HG03025 (cell line): ENCODE results near the gene CTDSP2.
"Not testable (repeated sequence)": the region's sequence is repeated elsewhere in the genome, so short reads cannot be mapped to it uniquely, and the experiment has no call there.

Experiments used
- ATAC-seq: cut with Tn5 transposase; IDR thresholded peaks from one replicate; pipeline ENCODE4 v1.9.1; 2021; ENCODE audit warnings: mild to moderate bottlenecking, moderate library complexity; ENCODE audit not compliant: unreplicated experiment, low FRiP score

Gene CTDSP2

DNA sequence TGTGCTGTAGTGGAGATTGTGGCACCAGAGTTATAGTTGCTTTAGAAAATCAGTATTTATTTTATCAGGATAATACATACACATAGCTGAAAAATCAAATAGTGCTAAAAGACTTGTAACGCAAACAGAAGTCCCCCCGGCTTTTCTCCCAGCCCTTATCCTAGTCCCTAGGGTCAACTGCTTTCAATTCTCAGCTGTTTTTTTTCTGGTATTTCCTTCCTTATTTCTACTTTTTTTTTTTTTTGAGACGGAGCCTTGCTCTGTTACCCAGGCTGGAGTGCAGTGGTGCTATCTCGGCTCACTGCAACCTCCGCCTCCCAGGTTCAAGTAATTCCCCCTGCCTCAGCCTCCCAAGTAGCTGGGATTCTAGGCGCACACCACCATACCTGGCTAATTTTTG is 8.4 kb upstream of the CTDSP2 start:
- ATAC-seq, result no peak

DNA sequence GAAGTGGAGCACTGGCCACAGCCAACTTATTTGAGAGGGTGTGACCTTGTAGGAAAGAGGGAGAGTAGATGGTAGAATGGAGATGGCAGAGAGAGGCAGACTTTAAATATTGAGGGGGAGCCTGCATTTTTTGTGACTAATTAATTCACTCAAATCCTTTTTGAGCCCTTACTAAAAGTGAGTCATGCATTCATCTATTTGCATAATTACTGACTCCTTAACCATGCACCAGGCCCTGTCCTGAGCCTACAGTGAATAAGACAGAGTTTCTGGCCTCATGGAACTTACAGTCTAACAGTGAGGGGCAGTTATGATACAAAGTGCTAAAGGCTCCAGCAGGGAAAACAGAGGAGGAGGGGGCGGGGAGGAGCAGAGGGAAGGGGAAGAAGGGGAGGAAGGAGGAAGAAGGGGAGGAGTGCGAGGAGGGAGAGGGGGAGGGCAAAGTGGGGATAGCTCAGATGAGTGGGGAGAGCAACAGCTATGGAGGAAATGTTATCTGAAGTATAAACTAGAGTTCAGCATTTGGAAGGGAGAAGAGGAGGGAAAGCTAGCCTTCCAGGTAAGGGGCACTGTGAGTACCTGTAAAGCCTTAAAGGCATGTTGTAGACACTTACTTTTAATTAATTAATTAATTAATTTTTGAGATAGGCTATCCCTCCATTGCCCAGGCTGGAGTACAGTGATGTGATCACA is 7.5 kb upstream of the CTDSP2 start:
- ATAC-seq, result no peak

DNA sequence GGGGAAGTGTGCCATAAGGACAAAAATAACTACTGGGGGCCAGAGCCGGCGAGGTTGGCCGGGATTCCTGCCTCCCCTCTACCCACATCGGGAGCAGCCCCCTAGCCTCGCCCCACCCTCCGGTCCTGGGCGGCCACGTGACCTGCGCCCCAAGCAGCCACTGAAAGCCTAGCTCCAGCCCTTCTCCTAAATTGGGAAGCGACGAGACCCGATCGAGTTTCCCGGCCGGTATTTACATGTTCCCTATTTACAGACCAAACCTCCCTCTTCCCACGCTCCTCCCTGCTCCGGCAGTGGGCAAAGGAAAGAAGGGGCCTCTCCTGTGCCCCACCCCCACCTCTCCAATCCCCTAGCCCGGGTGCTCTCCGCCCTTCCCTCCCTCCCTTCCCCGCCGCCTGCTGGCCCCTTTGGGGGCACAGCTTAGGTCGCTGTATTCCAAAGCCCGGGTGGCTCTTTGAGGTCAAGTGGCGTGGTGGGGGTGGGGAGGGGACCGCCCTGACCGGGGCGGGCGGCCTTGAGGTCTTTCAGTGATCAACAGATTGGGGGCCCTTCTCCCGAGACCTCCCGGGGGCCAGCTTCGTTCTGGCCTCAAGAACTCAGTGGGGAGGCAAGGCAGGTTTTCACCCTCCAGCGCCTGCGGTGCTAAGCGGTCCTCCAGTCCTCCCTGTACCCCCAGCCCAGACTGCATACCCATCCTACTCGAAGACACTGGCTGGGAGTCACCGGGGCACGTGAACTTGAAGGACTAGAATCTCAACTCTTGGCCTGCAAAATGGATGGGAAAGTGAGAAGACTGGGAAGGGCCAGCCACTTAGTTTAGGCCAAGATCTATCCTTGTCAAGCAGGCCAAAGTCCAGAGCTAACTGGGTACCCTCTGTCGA is 6.3 kb upstream of the CTDSP2 start:
- no peak for ATAC-seq

DNA sequence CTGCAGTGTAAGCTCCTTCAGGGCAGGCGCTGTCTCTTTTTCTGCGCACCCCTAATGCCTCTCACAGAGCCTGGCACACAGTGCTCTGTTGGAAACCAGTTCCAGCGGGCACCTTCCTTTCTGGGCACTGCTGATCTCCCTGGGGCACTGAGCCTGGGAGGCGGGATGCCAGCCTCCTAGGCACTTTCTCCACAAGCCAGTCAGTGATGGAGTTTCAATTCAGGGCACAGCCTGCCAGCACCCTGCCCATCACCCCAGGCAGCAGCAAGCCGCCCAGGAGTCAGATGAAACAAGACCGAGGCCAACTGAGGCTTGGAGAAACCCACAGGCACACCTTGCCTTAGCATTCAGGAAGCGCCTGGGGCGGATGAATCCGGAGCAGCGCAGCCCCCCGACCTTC is 5.7 kb upstream of the CTDSP2 start:
- no peak for ATAC-seq

DNA sequence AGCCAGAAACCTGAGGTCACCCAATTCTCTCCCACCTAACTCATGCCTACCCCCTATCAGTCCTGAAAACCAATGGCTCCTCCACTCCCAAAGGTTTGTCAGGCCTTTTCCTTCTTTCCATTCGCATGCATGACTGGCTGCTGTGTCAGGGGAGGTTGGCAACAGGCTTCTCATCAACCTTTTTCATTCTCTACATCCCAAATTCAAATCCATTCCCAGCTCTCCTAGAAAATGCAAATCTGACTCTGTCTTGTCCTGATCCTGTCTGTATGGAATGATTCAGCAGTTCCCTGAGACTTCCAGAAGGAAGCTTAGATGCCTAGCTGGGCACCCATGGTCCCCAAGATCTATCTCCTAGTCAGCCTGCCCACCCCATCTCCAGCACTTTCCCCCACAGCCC is 5.0 kb upstream of the CTDSP2 start:
- no peak for ATAC-seq

DNA sequence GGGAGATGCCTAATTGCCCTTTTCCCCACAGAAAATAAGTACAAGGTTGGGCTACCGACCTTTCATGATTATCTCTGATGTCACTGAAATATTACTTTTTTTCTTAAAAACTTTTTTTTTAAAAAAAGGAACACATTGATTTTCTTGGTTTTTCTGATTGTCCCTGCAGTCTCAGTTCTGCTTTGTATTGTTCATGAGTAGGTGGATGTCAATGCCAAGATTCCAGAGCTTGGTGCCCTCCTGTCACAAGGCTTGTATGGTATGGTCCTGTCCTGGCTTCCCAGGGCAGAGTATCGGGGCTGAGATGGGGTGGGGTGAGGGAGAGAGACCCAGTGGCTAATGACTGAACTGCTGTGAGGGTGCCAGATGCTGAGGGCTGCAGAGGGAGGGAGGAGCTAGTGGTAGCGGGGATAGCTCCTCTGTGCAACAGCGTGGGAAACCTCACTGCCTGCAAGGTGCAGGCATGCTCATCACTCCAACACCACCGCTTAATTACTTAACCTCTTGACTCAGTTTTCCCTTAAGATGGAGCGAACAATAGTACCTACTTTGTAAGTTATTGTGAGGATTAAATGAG is 4.4 kb upstream of the CTDSP2 start:
- ATAC-seq, result no peak

DNA sequence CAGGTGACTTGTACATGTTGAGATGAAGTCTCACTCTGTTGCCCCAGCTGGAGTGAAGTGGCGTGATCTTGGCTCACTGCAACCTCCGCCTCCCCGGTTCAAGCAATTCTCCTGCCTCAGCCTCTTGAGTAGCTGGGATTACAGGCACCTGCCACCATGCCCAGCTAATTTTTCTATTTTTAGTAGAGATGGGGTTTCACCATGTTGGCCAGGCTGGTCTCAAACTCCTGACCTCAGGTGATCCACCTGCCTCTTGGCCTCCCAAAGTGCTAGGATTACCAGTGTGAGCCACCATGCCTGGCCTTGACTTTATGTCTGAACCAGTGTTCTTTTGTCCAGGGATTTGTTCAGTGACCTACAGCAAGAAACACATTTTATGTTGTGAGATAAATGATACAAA is 2.9 kb upstream of the CTDSP2 start:
- not testable (repeated sequence) for ATAC-seq

DNA sequence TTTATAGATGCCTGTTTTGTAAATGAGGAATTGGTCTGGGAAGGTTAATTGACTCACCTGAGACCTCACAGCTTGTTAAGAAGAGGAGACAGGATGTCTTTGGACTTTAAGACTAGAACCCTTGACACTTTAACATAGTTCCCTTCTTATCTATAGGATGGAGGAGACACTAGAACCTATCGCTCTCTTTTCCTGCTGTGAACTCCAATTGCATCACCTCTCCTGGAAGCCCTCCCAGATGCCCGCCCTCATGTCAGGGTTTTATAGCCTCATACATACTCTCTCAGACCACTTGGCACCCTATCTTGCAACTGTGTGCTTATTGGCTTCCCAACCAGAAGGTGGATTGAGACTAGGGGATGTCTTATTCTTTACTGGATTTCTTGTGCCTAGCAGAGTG is 2.5 kb upstream of the CTDSP2 start:
- ATAC-seq, result no peak

DNA sequence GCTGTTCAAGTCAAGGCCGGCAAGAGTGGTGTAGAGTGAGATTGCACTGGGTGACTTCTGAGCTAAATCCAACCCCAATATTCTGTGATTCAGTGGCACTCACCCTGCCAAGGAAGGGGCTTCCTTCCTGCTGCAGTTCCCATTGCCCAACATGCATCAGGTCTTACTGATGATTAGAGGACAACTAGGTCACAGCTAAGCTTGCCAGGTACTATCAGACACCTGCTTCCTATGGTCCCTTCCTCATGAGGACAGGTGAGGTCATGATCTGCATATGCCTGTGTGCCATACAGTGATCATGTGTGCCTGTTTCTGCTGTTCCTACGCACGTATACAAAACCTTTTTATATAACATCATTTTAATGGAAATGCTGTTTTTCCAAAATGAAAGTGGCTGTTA is 1.7 kb upstream of the CTDSP2 start:
- ATAC-seq, result no peak

DNA sequence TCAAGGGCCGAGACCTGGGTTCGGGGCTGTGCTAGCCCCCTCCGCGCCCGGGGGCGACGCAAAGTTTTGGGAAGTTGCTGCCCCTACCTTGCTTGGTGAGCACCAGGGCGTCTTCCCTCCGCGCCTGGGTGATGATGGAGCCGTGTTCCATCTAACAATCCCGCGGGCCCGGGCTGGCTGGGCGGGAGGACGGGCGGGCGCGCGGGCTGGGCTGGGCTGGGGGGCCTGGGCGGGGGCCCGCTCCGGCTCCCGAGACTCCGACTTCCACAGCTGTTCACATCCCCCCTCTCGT is 298 bp downstream of the CTDSP2 start:
- ATAC-seq, result no peak

DNA sequence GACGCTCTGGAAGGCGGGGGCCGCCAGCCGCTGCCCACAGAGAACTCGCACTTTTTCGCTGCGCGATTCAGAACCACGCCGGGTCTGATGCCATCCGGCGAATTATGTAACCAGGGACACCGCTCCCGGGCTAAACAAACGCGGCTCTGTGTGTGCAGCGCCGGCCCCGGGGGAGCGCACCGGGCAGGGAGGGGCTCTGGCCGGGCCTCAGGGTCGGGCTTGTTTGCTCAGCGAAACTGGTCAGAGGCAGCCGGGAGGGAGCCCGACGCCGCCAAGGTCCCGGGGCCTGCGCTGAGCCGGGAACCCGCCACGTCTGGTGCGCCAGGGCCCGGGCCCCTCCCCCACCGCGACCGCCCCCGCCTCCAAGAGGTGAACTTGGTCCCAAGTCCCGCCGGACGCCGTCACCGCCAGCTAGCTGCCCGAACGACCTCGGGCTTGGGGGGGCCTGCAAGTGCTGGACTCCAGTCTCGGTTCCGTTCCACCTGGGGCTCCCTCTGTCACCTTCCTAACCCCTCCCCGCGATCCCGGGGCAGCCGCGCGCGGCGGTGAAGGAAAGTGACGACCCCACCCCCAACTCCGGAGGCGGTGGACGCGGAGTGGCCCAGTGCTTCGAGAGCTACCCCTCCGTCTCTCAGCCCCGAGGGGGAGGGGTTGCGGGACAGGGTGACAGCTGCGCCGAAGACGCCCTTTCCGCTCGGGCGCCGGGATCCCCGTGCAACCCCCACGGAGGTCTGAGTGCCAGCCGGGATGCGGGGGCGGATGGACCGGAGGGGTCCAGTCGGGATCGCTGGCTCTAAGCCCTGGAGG is 848 bp downstream of the CTDSP2 start:
- peak; percentile 24 for ATAC-seq

DNA sequence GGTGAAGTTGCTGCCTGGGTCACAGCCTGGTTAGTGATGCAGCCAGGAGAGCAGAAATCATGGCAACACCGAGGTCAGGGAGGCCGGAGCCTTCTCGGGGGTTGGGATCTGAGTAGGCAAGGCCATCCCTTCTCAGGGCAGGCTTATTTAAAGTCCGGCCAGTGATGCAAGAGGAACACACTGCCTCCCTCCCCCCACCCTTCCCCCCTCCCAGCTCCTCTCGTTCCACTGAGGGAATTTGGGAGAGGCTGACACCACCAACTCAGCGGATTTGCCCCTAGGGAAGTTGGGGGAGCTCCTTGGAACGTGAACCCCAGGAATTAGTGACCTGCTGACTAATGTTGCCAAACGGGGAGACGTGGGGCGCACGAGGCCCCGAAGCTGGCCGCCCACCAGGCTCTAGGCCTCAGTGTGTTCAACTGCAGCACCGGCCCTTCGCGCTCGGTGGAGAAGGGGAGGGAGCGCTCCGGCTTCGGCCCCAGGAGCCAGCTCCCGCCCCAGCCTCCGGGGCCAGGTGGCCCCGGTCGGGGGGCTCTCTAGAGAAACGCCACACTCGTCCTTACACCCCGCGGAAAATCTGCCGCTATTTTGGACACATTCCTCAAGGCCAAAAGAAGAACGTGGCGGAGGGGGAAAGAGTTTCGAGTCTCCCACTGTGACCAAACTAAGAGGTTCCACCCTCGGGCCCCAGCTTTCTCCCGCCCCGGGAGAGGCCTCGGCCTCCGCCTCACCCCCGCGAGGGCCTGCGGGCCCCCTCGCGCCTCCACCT is 1.6 kb downstream of the CTDSP2 start:
- no peak for ATAC-seq

DNA sequence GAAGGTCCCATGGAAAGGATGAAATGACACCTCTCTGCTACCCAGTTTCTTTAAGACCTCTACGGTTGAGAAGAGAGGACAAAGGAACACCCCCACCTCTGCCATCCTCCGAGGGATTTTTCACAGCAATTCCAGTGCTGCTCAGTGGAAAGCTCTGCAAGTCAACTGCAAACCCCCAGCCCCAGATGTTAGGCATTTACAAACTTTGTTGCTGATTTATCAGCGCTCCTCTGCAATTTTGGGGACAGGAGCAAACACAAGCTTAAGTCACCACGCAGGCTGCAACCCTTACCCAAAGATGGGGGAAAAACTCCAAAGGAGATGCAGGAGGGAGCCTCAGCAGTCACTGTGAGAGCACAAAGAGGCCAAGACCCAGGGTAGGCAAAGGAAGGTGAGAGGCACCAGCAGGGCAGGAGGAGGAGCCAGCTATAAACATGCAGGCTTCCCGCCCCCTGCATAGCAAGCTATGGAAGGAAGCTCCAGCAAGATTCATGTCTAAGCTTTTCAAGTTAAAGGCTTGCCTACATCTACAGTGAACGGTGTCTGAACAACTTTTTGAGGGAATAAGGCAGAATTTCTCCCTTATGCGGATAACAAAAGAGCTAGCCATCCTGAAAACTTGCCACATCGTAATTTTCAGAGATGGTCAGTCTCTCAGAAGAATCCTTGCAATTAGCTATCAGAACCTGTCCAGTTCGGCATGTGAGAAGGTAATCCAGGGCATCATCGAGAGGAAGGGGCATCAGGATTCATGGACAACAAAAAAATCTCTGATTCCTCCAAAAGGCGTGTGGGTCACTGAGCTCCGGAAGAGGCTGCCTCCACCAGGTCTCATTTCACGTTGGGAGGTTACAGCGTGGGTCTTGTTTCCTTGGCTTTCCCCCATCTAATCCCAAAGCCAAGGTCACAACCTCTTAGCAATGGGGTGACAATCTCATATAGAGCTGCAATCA is 3.9 kb downstream of the CTDSP2 start:
- no peak for ATAC-seq

DNA sequence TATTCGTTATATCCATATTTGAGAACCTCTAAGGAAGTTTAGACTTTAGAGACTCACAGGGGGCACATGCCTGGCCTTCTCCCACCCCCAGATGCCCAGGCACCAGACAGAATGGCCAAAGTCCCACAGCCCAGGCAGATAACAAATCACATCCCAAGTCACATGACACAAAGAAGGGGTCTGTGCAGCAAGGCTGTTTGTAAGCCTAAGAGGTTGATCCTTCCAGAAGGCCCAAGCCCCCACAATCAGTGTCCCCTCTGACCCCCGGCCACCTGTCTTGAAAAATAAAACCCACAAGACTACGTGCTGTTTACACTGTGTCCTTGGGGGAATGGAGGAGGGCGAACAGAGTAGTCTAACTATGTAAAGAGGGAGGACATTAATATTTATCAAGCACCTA is 5.1 kb downstream of the CTDSP2 start:
- ATAC-seq, result no peak

DNA sequence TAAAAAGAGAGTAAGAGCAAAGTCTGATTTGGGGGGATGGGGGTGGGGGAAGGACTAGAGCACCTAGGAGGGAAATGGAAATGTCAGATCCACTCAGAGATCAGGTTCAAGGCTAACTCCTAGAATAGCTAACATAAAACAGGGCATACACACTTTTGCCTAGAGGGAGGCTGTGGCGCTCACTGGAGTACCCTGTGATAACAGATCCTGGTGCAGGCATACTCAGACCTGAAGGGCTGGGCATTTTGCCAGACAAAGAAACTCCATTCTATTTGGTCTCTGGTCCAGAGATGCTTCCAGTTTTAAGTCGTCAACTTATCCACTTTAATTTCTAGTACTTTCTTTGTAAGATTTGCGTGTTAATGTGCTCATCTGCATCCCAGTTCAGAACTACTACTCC is 5.8 kb downstream of the CTDSP2 start:
- ATAC-seq, result no peak

DNA sequence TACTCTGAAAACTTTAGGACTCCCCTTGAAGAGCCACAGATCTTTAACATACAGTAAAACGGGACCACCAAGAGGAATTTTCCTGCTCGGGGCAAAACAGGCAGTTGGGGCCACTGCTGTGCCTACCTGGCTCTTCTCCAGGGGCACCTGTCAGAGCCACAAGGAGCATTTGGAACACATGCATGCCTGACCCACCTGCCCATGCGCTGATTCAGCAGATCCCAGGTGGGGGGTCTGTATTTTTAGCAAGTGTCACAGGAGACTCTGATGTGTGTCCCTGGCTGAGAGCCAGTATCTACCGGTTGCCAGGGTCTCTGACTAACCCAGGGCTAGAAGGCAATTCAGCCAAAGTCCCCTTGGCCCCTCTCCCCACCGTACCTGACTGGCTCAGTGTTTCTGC is 6.5 kb downstream of the CTDSP2 start:
- ATAC-seq, result no peak

DNA sequence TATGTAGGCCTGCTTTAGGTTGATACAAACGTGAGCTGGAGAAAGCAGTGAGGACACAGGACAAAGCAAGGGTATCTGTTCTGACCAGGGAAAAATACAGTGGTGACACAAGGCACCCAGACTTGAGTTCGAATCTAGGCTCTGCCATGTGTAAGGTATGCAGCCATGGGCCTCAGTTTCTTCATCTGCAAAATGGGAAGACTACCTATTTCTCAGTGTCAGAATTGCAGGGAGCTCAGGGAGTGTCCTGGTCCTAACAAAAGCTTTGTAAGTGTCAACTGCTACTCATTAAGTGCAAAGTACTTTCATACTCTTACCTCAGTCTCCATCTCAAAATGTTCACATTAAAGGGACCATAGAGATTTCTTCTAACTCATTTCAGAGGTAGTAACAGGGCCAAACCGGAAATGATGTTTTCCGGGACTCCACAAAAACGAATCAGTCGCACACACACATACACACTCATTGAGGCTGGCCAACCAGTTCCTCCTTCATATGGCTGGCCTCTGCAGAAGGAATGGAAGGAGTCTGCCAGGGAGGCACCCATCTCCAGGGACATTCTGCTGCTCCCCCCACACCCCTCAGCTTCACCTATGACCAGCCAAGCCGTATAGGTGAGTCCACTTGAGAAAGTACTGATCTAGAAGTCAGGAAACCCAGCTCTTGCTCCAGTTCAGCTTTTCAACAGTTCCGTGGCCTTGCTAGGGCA is 7.8 kb downstream of the CTDSP2 start:
- ATAC-seq, result no peak

DNA sequence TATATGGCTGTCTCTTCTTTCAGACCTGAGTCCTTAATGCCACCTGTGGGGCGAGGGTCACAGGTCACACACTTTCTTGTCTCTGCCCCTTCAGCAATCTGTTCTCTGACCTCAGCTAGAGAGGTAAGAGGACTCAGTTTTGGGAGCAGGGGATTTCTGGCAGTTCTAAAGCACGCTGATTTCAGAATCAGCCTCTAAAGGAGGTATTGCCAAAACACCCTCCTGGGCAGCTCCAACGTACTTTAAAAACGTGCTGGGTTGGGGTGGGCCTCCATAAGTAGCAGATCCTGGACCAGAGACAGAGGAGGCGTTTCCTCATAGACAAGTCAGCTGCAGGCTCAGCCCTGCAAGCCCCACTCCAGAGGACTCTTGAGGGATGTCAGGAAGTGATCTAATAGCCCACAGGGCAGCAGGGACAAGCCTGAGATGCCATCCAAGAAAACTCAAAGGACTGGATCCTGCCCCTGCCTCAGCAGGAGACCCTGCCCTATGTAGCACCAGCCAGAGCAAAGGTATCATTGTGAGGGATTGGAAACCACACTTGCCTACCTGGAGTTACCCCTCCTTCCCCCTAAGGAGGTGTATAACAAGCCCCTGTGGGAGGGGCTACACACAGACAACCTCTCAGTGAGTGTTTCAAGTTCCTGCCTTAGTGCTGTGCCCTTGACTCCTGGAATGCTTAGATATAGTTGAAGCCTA is 8.5 kb downstream of the CTDSP2 start:
- no peak for ATAC-seq
